PC-9 (cell line): ENCODE results near the gene SHTN1.

ENCODE experiments used
- CTCF ChIP-seq: fragments of 200-600 bp; sonication (generic); conservative IDR thresholded peaks from 2 replicates; pipeline ENCODE4 v1.6.1; 2017; ENCODE audit warnings: mixed run types, antibody characterized with exemption, mild to moderate bottlenecking, moderate library complexity
- EZH2 ChIP-seq: fragments of 200-600 bp; sonication (generic); IDR thresholded peaks from 2 replicates; pipeline ENCODE4 v1.8.0; 2017; ENCODE audit warnings: antibody characterized with exemption, low read depth

- TF ChIP-seq CTCF (no peak), EZH2 (no peak)
Observed at GRCh38 chr10:116925056-116925455, 79.9 kb downstream of the SHTN1 start.
